ENCODE data around the gene EEPD1.
"Not testable (repeated sequence)": the region's sequence is repeated elsewhere in the genome, so short reads cannot be mapped to it uniquely, and the experiment has no call there.

The EEPD1 gene

DNA sequence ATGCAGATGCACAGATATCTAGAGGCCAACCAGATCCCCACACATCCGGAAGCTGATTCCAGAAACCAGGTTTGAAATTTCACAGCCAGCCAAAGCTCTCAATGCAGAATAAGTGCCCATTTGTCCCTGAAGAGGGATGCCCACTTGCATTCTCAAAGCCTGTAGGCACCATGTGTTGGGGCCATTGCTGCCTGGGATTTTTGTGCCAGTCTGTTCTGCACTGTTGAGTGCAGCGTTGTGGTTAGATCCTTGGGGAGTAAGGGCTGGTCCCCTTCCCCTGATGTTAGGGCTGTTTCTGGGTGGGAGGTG is 62.4 kb downstream of the EEPD1 start:
- no peak for DNase-seq (ENCODE audit: low spot score)

- DNase-seq (ENCODE audit: low spot score): no peak
Observed at GRCh38 chr7:36216063-36216684, 63.1 kb downstream of the EEPD1 start.

GRCh38 chr7:36217211-36217960 is 64.3 kb downstream of the EEPD1 start:
- no peak for DNase-seq (ENCODE audit: low spot score)

GRCh38 chr7:36217961-36218284 is 64.9 kb downstream of the EEPD1 start:
- no peak for DNase-seq (ENCODE audit: low spot score)

DNA sequence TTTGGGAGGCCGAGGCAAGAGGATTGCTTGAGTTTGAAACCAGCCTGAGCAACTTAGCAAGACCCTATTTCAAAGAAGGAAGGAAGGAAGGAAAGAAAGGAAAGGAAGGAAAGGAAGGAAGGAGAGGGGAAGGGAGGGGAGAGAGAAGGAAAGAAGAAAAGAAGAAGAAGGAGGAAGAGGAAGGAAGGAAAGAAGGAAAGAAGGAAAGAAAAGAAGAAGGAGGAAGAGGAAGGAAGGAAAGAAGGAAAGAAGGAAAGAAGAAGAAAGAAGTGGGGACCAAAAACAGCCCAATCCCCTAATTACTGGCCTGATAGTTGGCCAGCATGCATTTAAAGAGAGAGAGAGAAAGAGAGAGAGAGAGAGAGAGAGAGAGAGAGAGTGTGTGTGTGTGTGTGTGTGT is 66.4 kb downstream of the EEPD1 start:
- no peak for DNase-seq (ENCODE audit: low spot score)

DNA sequence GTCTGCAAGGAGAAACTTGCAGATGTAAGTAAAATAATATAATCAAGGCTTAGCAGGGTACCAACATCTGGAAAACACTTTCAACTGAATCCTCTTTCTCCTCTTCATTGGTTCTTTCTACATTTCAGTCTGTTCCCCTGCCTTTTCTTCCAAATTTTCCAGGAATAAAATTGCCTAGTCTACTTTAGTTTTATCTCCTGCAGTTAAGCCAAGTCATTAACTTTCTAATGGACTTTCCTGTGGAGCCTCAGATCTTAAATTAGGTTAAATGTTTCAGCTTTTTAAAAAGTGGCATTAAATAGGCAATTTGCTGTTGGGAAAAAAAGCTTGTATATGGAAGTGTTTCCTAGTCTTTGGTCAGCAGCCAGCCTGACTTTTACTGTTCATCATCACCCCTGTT is 70.8 kb downstream of the EEPD1 start:
- DNase-seq (ENCODE audit: low spot score): no peak

- no peak for DNase-seq (ENCODE audit: low spot score)
Observed at GRCh38 chr7:36224934-36225858, 72.1 kb downstream of the EEPD1 start.

GRCh38 chr7:36226151-36226550 is 73.1 kb downstream of the EEPD1 start:
- no peak for DNase-seq (ENCODE audit: low spot score)

DNA sequence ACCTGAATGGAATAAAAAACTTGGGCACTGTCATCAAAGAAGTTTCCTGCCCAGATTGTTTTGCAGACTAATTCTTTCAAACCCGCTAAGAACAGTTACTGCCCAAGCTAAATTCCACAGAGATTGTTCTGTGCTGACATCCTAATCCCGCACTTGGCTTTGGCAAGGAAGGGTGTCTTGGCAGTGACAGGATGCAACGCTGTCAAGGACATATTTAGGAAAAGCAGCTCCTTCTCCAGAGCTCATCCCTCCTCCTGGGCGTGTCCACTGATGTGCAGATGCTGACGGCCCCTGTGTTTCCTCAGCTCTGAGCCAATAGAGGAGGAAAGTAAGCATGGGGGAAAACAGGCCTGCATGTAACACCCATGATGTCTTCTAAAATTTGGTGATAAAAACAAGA is 74.2 kb downstream of the EEPD1 start:
- DNase-seq (ENCODE audit: low spot score): no peak

- no peak for DNase-seq (ENCODE audit: low spot score)
Observed at GRCh38 chr7:36228039-36228438, 75.0 kb downstream of the EEPD1 start.

GRCh38 chr7:36231406-36231805 is 78.4 kb downstream of the EEPD1 start:
- DNase-seq (ENCODE audit: low spot score): no peak

GRCh38 chr7:36232555-36232954 is 79.5 kb downstream of the EEPD1 start:
- DNase-seq (ENCODE audit: low spot score): no peak

DNA sequence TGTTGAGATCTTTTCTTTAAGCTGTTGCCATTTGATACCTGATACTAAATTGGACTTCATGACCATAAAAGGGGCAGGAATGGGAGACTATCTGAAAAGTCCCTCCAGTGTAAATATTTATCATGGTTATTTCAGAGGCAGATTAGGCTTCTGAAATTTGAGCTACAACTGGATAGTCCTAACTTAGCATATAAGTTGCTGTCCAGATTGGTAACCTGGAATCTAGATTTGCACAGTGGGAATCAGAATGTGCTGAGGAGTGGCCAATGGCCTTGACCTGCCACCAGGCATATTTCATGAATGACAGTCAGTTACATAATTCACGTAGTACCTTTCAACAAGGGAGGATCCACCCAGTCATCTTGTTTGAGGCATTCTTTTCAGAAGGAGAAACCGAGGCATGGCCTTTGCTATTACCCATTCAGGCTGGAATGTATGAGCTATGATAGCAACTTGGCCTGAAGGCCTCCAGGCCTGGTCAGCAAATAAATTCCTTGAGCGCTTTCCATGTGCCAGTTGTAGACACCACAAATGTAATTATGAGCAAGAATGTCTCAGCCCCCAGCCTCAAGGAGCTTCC is 80.0 kb downstream of the EEPD1 start:
- no peak for DNase-seq (ENCODE audit: low spot score)

DNA sequence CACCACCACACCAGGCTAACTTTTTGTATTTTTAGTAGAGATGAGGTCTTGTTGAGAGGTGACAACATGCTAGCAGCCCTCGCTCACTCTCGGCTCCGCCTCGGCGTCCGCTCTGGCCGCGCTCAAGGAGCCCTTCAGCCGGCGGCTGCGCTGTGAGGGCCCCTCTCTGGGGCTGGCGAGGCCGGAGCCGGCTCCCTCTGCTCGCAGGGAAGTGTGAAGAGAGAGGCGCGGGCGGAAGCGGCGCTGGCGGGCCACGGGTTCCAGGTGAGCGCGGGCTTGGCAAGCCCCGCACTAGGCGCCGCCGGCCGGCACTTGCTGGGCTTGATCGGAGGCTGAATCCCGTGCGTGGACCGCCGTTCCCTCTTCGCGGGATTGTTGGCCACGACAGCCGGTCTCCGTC is 83.0 kb downstream of the EEPD1 start:
- DNase-seq (ENCODE audit: low spot score): no peak

DNA sequence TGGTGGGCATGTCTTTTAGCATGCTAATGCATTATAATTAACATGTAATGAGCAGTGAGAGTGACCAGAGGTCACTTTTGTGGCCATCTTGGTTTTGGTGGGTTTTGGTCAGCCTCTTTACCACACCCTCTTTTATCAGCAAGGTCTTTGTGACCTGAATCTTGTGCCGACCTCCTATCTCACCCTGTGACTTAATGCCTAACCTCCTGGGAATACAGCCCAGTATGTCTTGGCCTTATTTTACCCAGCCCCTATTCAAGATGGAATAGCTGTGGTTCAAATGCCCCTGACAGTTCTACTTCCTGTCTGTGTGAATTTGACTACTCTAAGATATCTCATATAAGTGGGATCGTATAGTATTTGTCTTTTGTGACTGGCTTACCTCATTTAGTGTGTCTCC is 85.1 kb downstream of the EEPD1 start:
- no peak for DNase-seq (ENCODE audit: low spot score)

DNA sequence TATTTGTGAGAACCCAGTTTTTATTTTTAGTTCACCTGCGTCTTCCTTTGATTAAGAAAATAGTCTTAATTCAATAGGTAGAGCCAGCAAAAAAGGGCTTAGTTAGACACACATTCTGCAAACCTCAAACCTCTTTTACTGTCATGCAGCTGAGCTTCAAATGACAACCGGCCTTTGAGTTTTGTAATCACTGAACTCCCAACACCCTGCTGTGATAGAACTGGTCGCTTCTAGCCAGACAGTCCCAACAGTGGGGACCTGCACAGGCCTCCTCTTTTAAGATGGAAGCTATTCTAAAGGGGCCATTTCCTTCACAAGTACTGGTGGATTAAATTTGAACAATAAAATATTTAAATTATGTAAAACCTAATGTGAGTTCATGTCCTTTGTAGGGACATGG is 90.3 kb downstream of the EEPD1 start:
- not testable (repeated sequence) for DNase-seq (ENCODE audit: low spot score)

GRCh38 chr7:36244001-36244400 is 90.9 kb downstream of the EEPD1 start:
- not testable (repeated sequence) for DNase-seq (ENCODE audit: low spot score)

DNA sequence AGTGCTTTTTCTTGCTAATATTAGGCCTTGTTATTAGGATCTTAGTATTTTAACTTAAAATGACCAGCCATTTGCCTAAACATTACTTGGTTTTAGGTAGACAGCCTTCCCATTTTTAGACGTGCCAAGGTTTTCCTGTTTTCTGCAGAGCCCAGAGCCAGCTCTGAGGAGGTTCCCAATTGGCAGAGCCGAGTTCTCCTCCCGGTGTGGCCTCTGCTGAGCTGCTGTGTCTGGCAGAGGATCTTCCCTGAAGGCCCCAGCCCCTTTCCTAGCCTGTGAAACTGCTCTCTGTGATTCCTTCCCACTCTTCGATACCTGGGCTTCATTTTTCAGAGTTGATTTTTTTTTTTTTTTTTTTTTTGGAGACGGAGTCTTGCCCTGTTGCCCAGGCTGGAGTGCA is 91.4 kb downstream of the EEPD1 start:
- no peak for DNase-seq (ENCODE audit: low spot score)

- no peak for DNase-seq (ENCODE audit: low spot score)
Observed at GRCh38 chr7:36245684-36246299, 92.7 kb downstream of the EEPD1 start.

- DNase-seq (ENCODE audit: low spot score): no peak
Observed at GRCh38 chr7:36249091-36249490, 96.0 kb downstream of the EEPD1 start.

DNA sequence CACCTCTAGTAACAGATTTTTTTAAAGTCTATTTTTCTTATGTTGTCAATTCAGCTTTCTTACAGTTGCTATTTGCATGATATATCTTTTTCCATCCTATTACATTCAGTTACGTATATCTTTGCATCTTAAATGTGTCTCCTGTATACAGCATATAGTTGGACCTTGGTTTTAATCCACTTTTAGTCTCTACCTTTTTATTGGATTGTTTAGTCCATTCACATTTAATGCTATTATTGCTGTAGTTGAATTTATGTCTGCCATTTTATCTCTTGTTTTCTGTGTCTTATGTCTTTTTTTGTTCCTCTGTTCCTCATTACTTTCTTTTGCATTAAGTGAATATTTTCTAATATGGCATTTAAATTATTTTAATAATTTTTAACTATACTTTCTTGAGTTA is 100.6 kb downstream of the EEPD1 start:
- DNase-seq (ENCODE audit: low spot score): no peak

DNA sequence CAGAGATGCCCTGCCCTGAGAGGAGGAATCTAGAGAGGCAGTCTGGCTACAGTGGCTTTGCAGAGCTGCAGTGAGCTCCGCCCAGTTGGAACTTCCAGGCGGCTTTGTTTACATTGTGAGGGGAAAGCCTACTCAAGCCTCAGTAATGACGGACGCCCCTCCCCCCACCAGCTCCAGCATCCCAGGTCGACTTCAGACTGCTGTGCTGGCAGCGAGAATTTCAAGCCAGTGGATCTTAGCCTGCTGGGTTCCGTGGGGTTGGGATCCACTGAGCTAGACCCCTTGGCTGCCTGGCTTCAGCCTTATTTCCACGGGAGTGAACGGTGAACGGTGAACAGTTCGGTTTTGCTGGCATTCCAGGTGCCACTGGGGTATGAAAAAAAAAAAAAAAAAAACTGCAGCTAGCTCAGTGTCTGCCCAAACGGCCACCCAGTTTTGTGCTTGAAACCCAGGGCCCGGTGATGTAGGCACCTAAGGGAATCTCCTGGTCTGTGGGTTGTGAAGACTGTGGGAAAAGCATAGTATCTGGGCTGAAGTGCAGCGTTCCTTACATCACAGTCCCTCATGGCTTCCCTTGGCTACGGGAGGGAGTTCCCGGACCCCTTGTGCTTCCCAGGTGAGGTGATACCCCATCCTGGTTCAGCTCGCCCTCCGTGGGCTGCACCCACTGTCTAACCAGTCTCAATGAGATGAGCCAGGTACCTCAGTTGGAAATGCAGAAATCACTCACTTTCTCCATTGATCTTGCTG is 105.6 kb downstream of the EEPD1 start:
- DNase-seq (ENCODE audit: low spot score): peak; percentile 72
